Measurements from ENCODE around the gene OBSCN.

The OBSCN gene

DNA sequence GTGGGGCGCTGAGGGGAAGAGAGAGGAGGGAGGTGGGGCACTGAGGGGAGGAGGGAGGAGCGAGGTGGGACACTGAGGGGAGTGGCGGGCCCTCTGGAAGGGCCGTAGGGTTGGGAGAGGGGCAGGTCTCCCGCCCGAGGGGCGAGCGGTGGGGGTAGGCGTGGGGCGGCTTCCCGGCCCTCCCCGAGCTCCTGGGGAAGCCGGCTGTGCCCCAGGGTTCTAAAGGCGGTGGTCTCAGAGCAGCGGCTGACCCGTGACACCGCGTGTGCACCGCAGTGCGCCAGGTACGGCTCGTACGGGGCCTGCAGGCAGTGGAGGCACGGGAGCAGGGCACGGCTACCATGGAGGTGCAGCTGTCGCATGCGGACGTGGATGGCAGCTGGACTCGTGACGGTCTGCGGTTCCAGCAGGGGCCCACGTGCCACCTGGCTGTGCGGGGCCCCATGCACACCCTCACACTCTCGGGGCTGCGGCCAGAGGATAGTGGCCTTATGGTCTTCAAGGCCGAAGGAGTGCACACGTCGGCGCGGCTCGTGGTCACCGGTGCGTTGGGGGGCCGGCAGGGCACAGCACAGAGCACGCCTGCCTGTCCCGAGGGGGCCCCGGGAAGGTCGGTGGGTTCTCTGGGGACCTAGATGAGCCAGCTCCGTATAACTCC lies 68.5 kb downstream of the OBSCN start:
- Histone ChIP-seq H4K20me1 (ENCODE audit: insufficient read depth, low read length, poor library complexity, severe bottlenecking) (no peaks in the 10 kb centered on the region), H3K9me3 (ENCODE audit: insufficient read depth, low read depth, low read length) (no peaks in the 10 kb centered on the region), H3K27me3 (ENCODE audit: insufficient read depth, low read length, poor library complexity, severe bottlenecking) (no peaks in the 10 kb centered on the region), H3K4me3 (ENCODE audit: low read length, poor library complexity, severe bottlenecking) (peak overlapping the region; percentile 69), H3K4me2 (ENCODE audit: low read depth, low read length, poor library complexity, severe bottlenecking) (peak overlapping the region; percentile 74), H3K4me1 (ENCODE audit: insufficient read depth, low read length, poor library complexity, severe bottlenecking) (no peaks in the 10 kb centered on the region), H2AFZ (ENCODE audit: low read length) (peak overlapping the region; percentile 83; the same call in 1 of the 2 replicates), H3K79me2 (ENCODE audit: insufficient read depth, low read length) (no peaks in the 10 kb centered on the region), H3K9me2 (replicated peaks; ENCODE audit: low read depth, low read length) (no peaks in the 10 kb centered on the region), H3K36me3 (ENCODE audit: insufficient read depth, low read length) (no peaks in the 10 kb centered on the region), H3K9ac (ENCODE audit: low read depth, low read length, poor library complexity, severe bottlenecking) (no peak overlapping the region), H3F3A (ENCODE audit: low read depth) (no peaks in the 10 kb centered on the region)
- TF ChIP-seq, protein P1, sequence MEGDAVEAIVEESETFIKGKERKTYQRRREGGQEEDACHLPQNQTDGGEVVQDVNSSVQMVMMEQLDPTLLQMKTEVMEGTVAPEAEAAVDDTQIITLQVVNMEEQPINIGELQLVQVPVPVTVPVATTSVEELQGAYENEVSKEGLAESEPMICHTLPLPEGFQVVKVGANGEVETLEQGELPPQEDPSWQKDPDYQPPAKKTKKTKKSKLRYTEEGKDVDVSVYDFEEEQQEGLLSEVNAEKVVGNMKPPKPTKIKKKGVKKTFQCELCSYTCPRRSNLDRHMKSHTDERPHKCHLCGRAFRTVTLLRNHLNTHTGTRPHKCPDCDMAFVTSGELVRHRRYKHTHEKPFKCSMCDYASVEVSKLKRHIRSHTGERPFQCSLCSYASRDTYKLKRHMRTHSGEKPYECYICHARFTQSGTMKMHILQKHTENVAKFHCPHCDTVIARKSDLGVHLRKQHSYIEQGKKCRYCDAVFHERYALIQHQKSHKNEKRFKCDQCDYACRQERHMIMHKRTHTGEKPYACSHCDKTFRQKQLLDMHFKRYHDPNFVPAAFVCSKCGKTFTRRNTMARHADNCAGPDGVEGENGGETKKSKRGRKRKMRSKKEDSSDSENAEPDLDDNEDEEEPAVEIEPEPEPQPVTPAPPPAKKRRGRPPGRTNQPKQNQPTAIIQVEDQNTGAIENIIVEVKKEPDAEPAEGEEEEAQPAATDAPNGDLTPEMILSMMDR (conservative IDR thresholded peaks at IDR 0.05; ENCODE audit: low read length), result no peak
- no peak for TF ChIP-seq EZH2phosphoT487 (IDR thresholded peaks at IDR 0.05; ENCODE audit: borderline replicate concordance)

DNA sequence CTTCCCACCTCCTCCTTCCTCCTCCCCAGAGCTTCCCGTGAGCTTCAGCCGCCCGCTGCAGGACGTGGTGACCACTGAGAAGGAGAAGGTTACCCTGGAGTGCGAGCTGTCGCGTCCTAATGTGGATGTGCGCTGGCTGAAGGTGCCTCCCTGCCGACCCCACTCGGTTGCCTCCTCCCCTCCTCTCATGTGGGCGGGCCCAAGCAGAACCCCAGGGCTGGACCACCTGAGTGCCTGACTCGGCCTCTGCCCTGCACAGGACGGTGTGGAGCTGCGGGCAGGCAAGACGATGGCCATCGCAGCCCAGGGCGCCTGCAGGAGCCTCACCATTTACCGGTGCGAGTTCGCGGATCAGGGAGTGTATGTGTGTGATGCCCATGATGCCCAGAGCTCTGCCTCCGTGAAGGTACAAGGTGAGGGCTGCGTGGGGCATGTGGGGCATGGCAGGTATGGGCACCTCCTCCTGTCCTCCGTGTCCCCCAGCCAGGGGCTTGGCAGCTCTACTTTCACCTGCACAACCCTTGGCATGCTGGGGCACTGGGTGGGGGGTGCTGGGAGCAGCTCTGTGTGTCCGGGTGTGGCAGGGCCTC lies 69.2 kb downstream of the OBSCN start:
- Histone ChIP-seq H3K4me1 (ENCODE audit: insufficient read depth, low read length, poor library complexity, severe bottlenecking) (no peaks in the 10 kb centered on the region), H3F3A (ENCODE audit: low read depth) (no peaks in the 10 kb centered on the region), H3K9ac (ENCODE audit: low read depth, low read length, poor library complexity, severe bottlenecking) (no peak overlapping the region), H2AFZ (ENCODE audit: low read length) (no peak overlapping the region), H3K27me3 (ENCODE audit: insufficient read depth, low read length, poor library complexity, severe bottlenecking) (no peaks in the 10 kb centered on the region), H3K79me2 (ENCODE audit: insufficient read depth, low read length) (no peaks in the 10 kb centered on the region), H3K36me3 (ENCODE audit: insufficient read depth, low read length) (no peaks in the 10 kb centered on the region), H4K20me1 (ENCODE audit: insufficient read depth, low read length, poor library complexity, severe bottlenecking) (no peaks in the 10 kb centered on the region), H3K9me3 (ENCODE audit: insufficient read depth, low read depth, low read length) (no peaks in the 10 kb centered on the region), H3K9me2 (replicated peaks; ENCODE audit: low read depth, low read length) (no peaks in the 10 kb centered on the region), H3K4me3 (ENCODE audit: low read length, poor library complexity, severe bottlenecking) (no peak overlapping the region), H3K4me2 (ENCODE audit: low read depth, low read length, poor library complexity, severe bottlenecking) (no peak overlapping the region)
- TF ChIP-seq, protein P1 (conservative IDR thresholded peaks at IDR 0.05; ENCODE audit: low read length), result no peak
- no peak for TF ChIP-seq EZH2phosphoT487 (IDR thresholded peaks at IDR 0.05; ENCODE audit: borderline replicate concordance)

DNA sequence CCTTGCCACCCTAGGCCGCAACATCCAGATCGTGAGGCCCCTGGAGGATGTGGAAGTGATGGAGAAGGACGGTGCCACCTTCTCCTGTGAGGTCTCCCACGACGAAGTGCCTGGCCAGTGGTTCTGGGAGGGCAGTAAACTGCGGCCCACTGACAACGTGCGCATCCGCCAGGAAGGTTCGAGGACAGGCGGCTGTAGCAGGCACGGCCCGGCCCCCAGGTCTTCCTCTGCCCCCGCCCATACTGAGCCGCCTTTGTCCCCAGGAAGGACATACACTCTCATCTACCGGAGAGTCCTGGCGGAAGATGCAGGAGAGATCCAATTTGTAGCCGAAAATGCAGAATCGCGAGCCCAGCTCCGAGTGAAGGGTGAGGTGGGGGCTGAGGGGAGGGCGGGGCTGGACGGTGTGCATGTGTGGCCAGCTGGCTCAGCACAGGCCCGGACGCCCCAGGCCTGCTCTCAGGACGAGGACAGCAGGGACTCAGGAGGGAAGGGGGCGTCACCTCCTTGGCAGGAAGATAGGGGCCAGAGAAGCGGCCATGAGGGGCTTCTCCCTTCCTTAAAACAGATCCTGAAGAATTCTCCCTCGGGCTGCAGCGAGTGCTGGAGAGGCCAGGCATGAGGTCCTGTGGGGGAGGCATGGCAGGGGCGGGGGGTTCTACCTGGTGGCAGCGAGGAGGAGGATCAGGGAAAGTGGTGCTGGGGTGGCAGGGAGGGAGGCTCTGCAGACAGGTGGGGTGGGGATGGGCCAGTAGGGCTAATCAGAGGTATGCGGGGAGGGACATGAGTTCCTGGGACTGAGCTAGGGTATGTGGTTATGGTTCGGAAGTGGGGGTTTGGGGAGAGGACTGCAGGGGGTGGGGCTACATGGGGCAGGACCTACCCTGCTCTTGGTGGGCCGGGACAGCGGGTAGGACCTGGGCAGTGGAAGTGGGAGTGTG lies 69.9 kb downstream of the OBSCN start:
- Histone ChIP-seq H3K4me1 (ENCODE audit: insufficient read depth, low read length, poor library complexity, severe bottlenecking) (no peaks in the 10 kb centered on the region), H3F3A (ENCODE audit: low read depth) (no peaks in the 10 kb centered on the region), H3K9me3 (ENCODE audit: insufficient read depth, low read depth, low read length) (no peaks in the 10 kb centered on the region), H4K20me1 (ENCODE audit: insufficient read depth, low read length, poor library complexity, severe bottlenecking) (no peaks in the 10 kb centered on the region), H3K36me3 (ENCODE audit: insufficient read depth, low read length) (no peaks in the 10 kb centered on the region), H3K9ac (ENCODE audit: low read depth, low read length, poor library complexity, severe bottlenecking) (no peak overlapping the region), H2AFZ (ENCODE audit: low read length) (no peak overlapping the region), H3K79me2 (ENCODE audit: insufficient read depth, low read length) (no peaks in the 10 kb centered on the region), H3K9me2 (replicated peaks; ENCODE audit: low read depth, low read length) (no peaks in the 10 kb centered on the region), H3K27me3 (ENCODE audit: insufficient read depth, low read length, poor library complexity, severe bottlenecking) (no peaks in the 10 kb centered on the region), H3K4me3 (ENCODE audit: low read length, poor library complexity, severe bottlenecking) (no peak overlapping the region), H3K4me2 (ENCODE audit: low read depth, low read length, poor library complexity, severe bottlenecking) (no peak overlapping the region)
- no peak for TF ChIP-seq EZH2phosphoT487 (IDR thresholded peaks at IDR 0.05; ENCODE audit: borderline replicate concordance)
- TF ChIP-seq, protein P1 (conservative IDR thresholded peaks at IDR 0.05; ENCODE audit: low read length), result no peak
